WTC11 (cell line): ENCODE results near the gene IL2RA.

Experiments used
- CBFB ChIP-seq: sonication (generic); formaldehyde crosslinking; IDR thresholded peaks from 2 replicates; pipeline ENCODE4 v1.8.1; 2022; ENCODE audit warnings: mild to moderate bottlenecking, low read depth, missing genetic modification reagents
- CREB1 ChIP-seq: sonication (generic); formaldehyde crosslinking; IDR thresholded peaks from 2 replicates; pipeline ENCODE4 v1.8.0; 2023; ENCODE audit warnings: mild to moderate bottlenecking, missing genetic modification reagents
- CTCF ChIP-seq: fragments of 200-600 bp; IDR thresholded peaks from 2 replicates; pipeline ENCODE4 v1.8.0; 2022; ENCODE audit warnings: antibody characterized with exemption
- E2F1 ChIP-seq: sonication (generic); formaldehyde crosslinking; IDR thresholded peaks from 2 replicates; pipeline ENCODE4 v1.8.0; 2022; ENCODE audit warnings: mild to moderate bottlenecking, missing genetic modification reagents
- E2F4 ChIP-seq: sonication (generic); formaldehyde crosslinking; IDR thresholded peaks from 2 replicates; pipeline ENCODE4 v1.8.1; 2022; ENCODE audit warnings: low read depth, mild to moderate bottlenecking, moderate library complexity, missing genetic modification reagents, borderline replicate concordance
- ETV6 ChIP-seq: sonication (generic); formaldehyde crosslinking; IDR thresholded peaks from 2 replicates; pipeline ENCODE4 v1.8.1; 2022; ENCODE audit warnings: mild to moderate bottlenecking, missing genetic modification reagents
- MAX ChIP-seq: sonication (generic); formaldehyde crosslinking; IDR thresholded peaks from 2 replicates; pipeline ENCODE4 v1.8.0; 2022; ENCODE audit warnings: mild to moderate bottlenecking, missing genetic modification reagents
- NFYB ChIP-seq: sonication (generic); formaldehyde crosslinking; conservative IDR thresholded peaks from 2 replicates; pipeline ENCODE4 v1.8.0; 2022; ENCODE audit warnings: low read depth, missing genetic modification reagents
- NR2C2 ChIP-seq: sonication (generic); formaldehyde crosslinking; IDR thresholded peaks from 2 replicates; pipeline ENCODE4 v1.8.0; 2022; ENCODE audit warnings: mild to moderate bottlenecking, missing genetic modification reagents
- NR3C1 ChIP-seq: sonication (generic); formaldehyde crosslinking; conservative IDR thresholded peaks from 2 replicates; pipeline ENCODE4 v1.8.1; 2023; ENCODE audit warnings: low read depth, mild to moderate bottlenecking, missing genetic modification reagents
- SP1 ChIP-seq: sonication (generic); formaldehyde crosslinking; conservative IDR thresholded peaks from 2 replicates; pipeline ENCODE4 v1.8.1; 2022; ENCODE audit warnings: missing genetic modification reagents
- TCF7 ChIP-seq: sonication (generic); formaldehyde crosslinking; IDR thresholded peaks from 2 replicates; pipeline ENCODE4 v1.8.0; 2022; ENCODE audit warnings: mild to moderate bottlenecking, low read depth, missing genetic modification reagents, moderate library complexity

- TF ChIP-seq CTCF: peak; percentile 35; the same call in 1 of the 2 replicates
- TF ChIP-seq TCF7: no peak
- no peak for TF ChIP-seq E2F4 (CRISPR knock-in tag)
- TF ChIP-seq SP1 (CRISPR knock-in tag): no peak
- TF ChIP-seq ETV6: no peak
- no peak for TF ChIP-seq CREB1 (CRISPR knock-in tag)
- TF ChIP-seq E2F1 (CRISPR knock-in tag): no peak
- TF ChIP-seq NR3C1 (CRISPR knock-in tag): no peak
- no peak for TF ChIP-seq NFYB (CRISPR knock-in tag)
- no peak for TF ChIP-seq MAX (CRISPR knock-in tag)
- no peak for TF ChIP-seq CBFB (CRISPR knock-in tag)
- no peak for TF ChIP-seq NR2C2 (CRISPR knock-in tag)
Measured at GRCh38 chr10:6014241-6014761, 47.9 kb downstream of the IL2RA start.
